Skeletal muscle cell (primary cell): ENCODE measurements around the gene TRIM66.
A peak's percentile ranks its signal among the peaks of the same experiment; 100 is the strongest.

ENCODE experiments used
- DNase-seq: peaks from one replicate; pipeline ENCODE4 v3.0.0-alpha.2; 2010; ENCODE audit warnings: low read depth
- H3K4me3 ChIP-seq: 2 replicates; pipeline ENCODE4 v1.5.1; 2011; ENCODE audit warnings: low read depth, mild to moderate bottlenecking, control low read depth, low read length, moderate library complexity

TRIM66 gene

GRCh38 chr11:8631395-8632118, 50.9 kb downstream of the TRIM66 start:
- no peak overlapping the region for H3K4me3 ChIP-seq
- DNase-seq: peak; percentile 85

- no peak overlapping the region for H3K4me3 ChIP-seq
- DNase-seq: no peak
These were observed 57.8 kb downstream of the TRIM66 start for GRCh38 chr11:8624698-8625097.

- no peak overlapping the region for H3K4me3 ChIP-seq
- DNase-seq: no peak
These were observed 61.3 kb downstream of the TRIM66 start for GRCh38 chr11:8621147-8621546.

DNA sequence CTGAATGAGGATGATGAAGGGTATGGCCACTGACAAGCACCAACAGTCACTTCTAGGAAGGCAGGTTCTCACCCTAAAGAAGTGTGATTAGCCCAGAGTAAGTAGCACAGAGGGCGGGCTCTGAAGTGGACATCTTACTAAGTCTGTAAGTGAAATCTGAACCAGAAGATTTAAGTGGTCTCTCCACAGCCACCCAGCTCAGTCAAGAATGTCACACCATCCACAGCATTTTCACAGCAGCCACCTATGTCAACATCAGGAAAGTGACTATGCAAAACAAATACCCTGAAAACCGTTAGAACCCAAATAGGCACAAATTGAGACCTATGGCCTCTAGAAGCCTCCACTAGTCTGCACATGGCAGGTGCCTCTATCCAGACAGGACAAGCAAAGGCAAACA, 65.4 kb downstream of the TRIM66 start:
- DNase-seq: no peak
- no peak overlapping the region for H3K4me3 ChIP-seq

- no peak overlapping the region for H3K4me3 ChIP-seq
- no peak for DNase-seq
These were observed 67.0 kb downstream of the TRIM66 start for GRCh38 chr11:8615291-8616032.

DNA sequence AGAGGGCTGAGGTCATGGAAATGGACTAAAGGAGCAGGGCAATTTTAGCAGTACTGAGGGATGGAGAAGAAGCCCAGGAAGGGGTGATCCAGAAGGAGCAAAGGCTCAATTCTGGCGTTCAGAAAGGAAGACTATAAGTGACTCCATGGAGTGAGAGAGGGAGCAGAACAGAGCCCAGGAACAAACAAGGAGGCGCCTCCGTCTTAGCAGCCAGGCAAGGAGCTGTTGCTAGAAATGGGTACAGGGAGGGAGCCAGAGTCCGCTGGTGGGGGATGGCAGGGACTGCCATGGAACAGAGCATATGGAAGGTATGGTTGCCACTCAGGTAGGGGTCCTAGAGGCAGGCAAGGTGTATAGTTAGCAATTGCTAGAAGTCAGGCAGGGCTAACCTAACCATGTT, 68.0 kb downstream of the TRIM66 start:
- H3K4me3 ChIP-seq: no peak overlapping the region
- no peak for DNase-seq

DNA sequence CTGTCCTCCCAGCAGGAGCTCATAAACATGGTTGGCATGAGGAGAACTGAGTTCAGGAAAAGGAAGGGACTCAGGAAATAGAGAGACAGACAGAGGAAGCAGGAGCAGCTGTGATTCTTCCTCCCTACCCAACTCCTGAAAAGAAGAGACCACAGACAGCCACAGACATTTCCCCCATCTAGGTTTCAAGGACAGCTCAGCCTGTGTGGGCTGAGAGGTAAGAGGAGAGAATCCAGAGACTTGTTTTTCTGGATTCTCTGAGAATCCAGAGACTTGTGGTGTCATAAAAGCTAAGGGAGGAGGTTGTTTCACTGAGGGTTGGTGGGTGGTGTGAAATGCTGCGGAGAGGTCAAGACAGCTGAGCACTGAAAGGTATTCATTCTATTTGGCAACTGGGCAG, 69.4 kb downstream of the TRIM66 start:
- no peak overlapping the region for H3K4me3 ChIP-seq
- DNase-seq: peak; percentile 27

DNA sequence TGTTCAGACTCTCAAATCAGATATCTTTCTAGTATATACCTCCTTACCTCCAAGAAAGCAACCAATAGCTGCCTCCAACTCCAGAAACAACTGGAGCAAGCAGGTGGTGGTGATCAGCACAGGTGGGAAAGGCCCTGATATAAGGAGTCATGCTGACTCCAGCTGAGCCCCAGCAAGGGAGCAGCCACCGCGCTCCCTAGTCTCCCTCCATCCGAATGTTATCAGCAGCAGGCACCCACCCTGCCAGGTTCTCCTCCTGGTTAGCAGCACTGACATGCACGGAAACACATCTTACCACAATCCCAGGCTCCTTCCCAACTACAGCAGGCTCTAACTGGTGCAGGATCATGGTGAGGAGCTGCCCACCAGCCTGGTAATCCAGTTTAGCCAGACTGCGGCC, 69.9 kb downstream of the TRIM66 start:
- no peak for DNase-seq
- H3K4me3 ChIP-seq: no peak overlapping the region

GRCh38 chr11:8610532-8611116, 71.8 kb downstream of the TRIM66 start:
- no peak for DNase-seq

DNA sequence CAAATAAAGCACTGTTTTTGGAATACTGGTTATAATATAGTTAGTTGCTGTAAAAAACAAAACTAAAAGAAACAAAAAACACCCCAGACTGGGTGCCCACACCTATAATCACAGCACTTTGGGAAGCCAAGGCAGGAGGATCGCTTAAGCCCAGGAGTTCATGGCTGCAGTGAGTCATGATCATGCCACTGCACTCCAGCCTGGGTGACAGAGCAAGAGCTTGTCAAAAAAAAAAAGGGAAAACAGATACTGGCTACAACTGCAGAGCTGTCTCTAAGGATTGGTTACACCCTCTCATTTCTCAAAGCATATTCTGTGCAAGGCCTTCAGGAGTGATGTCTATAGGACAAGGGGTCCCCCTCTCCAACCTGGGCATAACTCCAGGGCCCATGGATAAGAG, 73.8 kb downstream of the TRIM66 start:
- H3K4me3 ChIP-seq: no peak overlapping the region
- peak; percentile 8 for DNase-seq

More at GRCh38 chr11:8610532-8611116, 71.8 kb downstream of the TRIM66 start:
- no peak overlapping the region for H3K4me3 ChIP-seq

GRCh38 chr11:8605971-8606563, 76.4 kb downstream of the TRIM66 start:
- no peak overlapping the region for H3K4me3 ChIP-seq
- no peak for DNase-seq

DNA sequence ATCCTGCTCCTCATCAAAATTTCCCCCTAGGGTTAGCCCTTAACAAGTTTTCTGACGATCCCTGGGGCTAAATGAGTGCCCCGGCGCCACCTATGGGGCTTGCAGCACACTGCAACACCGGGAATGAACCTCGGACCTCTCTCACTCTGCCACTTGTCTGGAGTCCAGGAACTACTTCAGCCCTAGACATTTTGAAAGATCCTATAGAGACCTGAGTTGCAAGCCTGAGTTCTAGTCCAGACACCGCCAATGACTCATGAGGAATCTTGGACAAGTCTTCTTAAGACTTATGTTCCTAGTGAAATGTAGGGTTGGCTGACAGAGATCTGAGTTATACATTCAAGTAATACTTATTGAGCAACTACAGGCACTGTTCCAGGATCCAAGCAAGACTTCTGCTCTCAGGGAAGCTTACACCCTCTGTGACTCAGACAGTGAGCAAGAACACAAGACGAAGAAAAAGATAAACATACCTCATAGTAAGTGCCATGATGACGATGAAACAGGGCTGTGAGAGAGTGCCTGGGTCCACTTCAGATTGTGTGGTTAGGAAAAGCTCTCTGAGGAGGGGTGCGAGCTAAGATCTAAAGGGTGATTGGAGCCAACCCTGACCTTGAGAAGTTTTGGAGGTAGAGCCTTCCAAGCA, 78.3 kb downstream of the TRIM66 start:
- peak; percentile 100 for DNase-seq
- H3K4me3 ChIP-seq: no peak overlapping the region

GRCh38 chr11:8603696-8604077, 78.8 kb downstream of the TRIM66 start:
- no peak for DNase-seq

GRCh38 chr11:8601376-8602133, 80.9 kb downstream of the TRIM66 start:
- DNase-seq: no peak

More at GRCh38 chr11:8603696-8604077, 78.8 kb downstream of the TRIM66 start:
- H3K4me3 ChIP-seq: no peak overlapping the region

DNA sequence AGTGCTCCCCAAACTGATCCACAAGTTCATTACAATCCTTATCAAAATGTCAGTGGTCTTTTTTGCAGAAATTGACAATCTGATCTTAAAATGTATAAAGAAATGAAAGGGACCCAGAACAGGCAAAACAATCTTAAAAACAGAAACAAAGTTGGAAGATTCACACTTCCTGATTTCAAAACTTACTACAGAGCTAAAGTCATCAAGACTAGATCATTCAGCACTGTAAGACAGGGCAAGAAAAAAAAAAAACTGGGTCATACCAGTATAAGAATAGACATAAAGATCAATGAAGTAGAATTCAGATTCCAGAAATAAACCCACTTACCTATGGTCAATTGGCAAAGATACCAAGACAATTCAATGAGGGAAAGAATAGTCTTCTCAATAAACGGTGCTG, 84.0 kb downstream of the TRIM66 start:
- H3K4me3 ChIP-seq: no peak overlapping the region
- DNase-seq: no peak

More at GRCh38 chr11:8601376-8602133, 80.9 kb downstream of the TRIM66 start:
- no peak overlapping the region for H3K4me3 ChIP-seq

GRCh38 chr11:8597182-8597581, 85.3 kb downstream of the TRIM66 start:
- no peak overlapping the region for H3K4me3 ChIP-seq
- peak; percentile 68 for DNase-seq

DNA sequence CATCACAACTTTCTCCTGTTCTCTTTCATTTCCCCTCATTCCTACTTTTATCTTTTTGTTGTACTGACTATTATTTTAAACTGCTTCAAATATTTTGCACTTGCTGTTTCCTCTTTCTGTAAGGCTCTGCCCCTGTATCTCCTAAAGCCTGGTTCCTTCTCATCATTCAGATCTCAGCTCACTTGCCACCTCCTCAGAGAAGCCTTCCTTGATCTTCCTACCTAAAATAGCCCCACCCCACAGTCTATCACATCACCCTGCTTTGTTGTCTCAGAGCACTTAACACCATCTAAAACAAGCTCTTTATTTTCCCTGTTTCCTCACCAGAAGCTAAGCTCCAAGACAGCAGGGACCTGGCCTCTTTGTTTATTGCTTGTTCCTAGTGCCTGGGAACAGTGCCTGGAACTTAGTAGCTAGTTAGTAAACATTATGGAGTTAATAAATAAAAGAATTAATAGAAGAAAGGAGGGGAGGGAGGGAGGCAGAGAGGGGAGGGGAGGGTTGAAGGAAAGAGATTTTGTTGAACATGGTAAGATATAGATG, 85.9 kb downstream of the TRIM66 start:
- H3K4me3 ChIP-seq: no peak overlapping the region
- DNase-seq: no peak

GRCh38 chr11:8593935-8594909, 88.2 kb downstream of the TRIM66 start, which contains the start of gene STK33:
STK33 (minus strand) TSS chr11:8594228; CDS start chr11:8474905, 119,323 bp downstream.
- peak within 1 kb of the TSS; percentile 69 for H3K4me3 ChIP-seq
- DNase-seq: no peak
